Measurements from ENCODE around the gene ZNF778. TPM values are rescaled to one million over a fixed set of nuclear protein-coding genes. Genes with fewer than 3 reads are reported as not detected.

Gene ZNF778
- polyA plus RNA-seq, 1 of the 3 experiments (the other 2 are of a cell fraction) = 10.8 TPM

- Histone ChIP-seq H3K9ac (no peak overlapping the region), H4K20me1 (ENCODE audit: insufficient read depth) (0 out of 2 replicates have a peak, but pooled peaks cover 7% of the 10 kb centered on the region), H3K4me2 (peak overlapping the region; percentile 52; the same call in 1 of the 2 replicates), H3K4me3 (ENCODE audit: low read depth in 2 of 2, low read length in 1 of 2) (peak overlapping the region in 1 of 2 experiments; percentile 21; a peak in 1 of 4 replicates), H3K27me3 (ENCODE audit: insufficient read depth) (peaks cover 24% of the 10 kb centered on the region; the same call in 1 of the 2 replicates), H3K79me2 (ENCODE audit: insufficient read depth) (no peaks in the 10 kb centered on the region), H3K9me2 (no peaks in the 10 kb centered on the region), H3K36me3 (replicated peaks in 1 of 2; ENCODE audit: control insufficient read depth in 1 of 2, insufficient read depth in 2 of 2, low read length in 1 of 2) (no peaks in the 10 kb centered on the region), H3K27ac (ENCODE audit: low read depth in 2 of 2, low read length in 1 of 2) (no peak overlapping the region), H3F3A (replicated peaks; ENCODE audit: insufficient read depth) (no peaks in the 10 kb centered on the region), H2AFZ (ENCODE audit: low read depth) (no peak overlapping the region), H3K9me3 (no peaks in the 10 kb centered on the region), H3K4me1 (ENCODE audit: control insufficient read depth in 1 of 2, insufficient read depth in 2 of 2, low read depth in 1 of 2, low read length in 1 of 2) (peaks cover 0 to 27% of the 10 kb centered on the region in 2 experiments; a peak in 1 of 4 replicates)
- CTCF ChIA-PET = interaction anchor here (0.9 to 6.5 kb wide), 3 partner anchors 229 to 434 kb away, joined by 4 to 82 read pairs (median 67); partner anchors contain the start of gene APRT
- POLR2A ChIA-PET = interaction anchor here (1.2 kb wide), 1 partner anchor 359 kb away, joined by 3 read pairs; the partner anchor contains the start of gene APRT
- WGBS (ENCODE audit: low lambda C conversion rate) = 50% methylated on average over 24 of the region's 34 CpGs
- DNase-seq = no peak
- no peak for TF ChIP-seq ELF1 (IDR thresholded peaks at IDR 0.05)
- TF ChIP-seq MEF2A (IDR thresholded peaks at IDR 0.05; ENCODE audit: borderline replicate concordance, low read depth) = no peak
Observed at GRCh38 chr16:89170346-89171215, 46.9 kb upstream of the ZNF778 start.

- peaks cover 0 to 27% of the 10 kb centered on the region in 2 experiments; a peak in 1 of 4 replicates for H3K4me1 ChIP-seq (ENCODE audit: control insufficient read depth in 1 of 2, insufficient read depth in 2 of 2, low read depth in 1 of 2, low read length in 1 of 2)
- H3F3A ChIP-seq (replicated peaks; ENCODE audit: insufficient read depth) = no peaks in the 10 kb centered on the region
- peak within 1 kb of the TSS in 1 of 2 experiments; percentile 21; a peak in 1 of 4 replicates for H3K4me3 ChIP-seq (ENCODE audit: low read depth in 2 of 2, low read length in 1 of 2)
- ChIA-PET CTCF (interaction anchor here (0.9 to 6.5 kb wide), 2 partner anchors 358 to 435 kb away, joined by 4 to 82 read pairs; partner anchors contain the start of gene APRT), POLR2A (interaction anchor here (1.2 kb wide), 1 partner anchor 359 kb away, joined by 3 read pairs; the partner anchor contains the start of gene APRT)
- H3K9me3 ChIP-seq = no peaks in the 10 kb centered on the region
- H4K20me1 ChIP-seq (ENCODE audit: insufficient read depth) = 0 out of 2 replicates have a peak, but pooled peaks cover 7% of the 10 kb centered on the region
- TF ChIP-seq MXI1 (IDR thresholded peaks at IDR 0.05; ENCODE audit: low read depth, low read length) (peak; percentile 79), JUND (IDR thresholded peaks at IDR 0.05) (no peak), PBX3 (IDR thresholded peaks at IDR 0.05) (peak; percentile 96), POLR2AphosphoS5 (IDR thresholded peaks at IDR 0.05; ENCODE audit: low read depth, low read length) (no peak)
- peak; percentile 98 for DNase-seq
- peaks cover 24% of the 10 kb centered on the region; the same call in 1 of the 2 replicates for H3K27me3 ChIP-seq (ENCODE audit: insufficient read depth)
- no peaks in the 10 kb centered on the region for H3K79me2 ChIP-seq (ENCODE audit: insufficient read depth)
- no peaks in the 10 kb centered on the region for H3K9me2 ChIP-seq
- no peak within 1 kb of the TSS for H3K9ac ChIP-seq
- H3K4me2 ChIP-seq = peak within 1 kb of the TSS; percentile 52
- no peak within 1 kb of the TSS for H2AFZ ChIP-seq (ENCODE audit: low read depth)
- 11% methylated on average over 10 of the region's 74 CpGs for WGBS (ENCODE audit: low lambda C conversion rate)
- no peak within 1 kb of the TSS for H3K27ac ChIP-seq (ENCODE audit: low read depth in 2 of 2, low read length in 1 of 2)
- no peaks in the 10 kb centered on the region for H3K36me3 ChIP-seq (replicated peaks in 1 of 2; ENCODE audit: control insufficient read depth in 1 of 2, insufficient read depth in 2 of 2, low read length in 1 of 2)
Observed at GRCh38 chr16:89171216-89172170, 46.0 kb upstream of the ZNF778 start, which contains the start of gene CDH15. TSS of gene CDH15 (plus strand) at chr16:89171748. CDS start at chr16:89171832, 84 bp downstream.
